WTC11 (cell line): Measurements from ENCODE around the gene GADD45B. TPM values are rescaled to one million over a fixed set of nuclear protein-coding genes. Genes with fewer than 3 reads are reported as not detected.

Experiments used
- ATAC-seq: fragments of 200-7000 bp; cut with Tn5 transposase; 2 replicates; pipeline ENCODE4 v1.10.0; 2021; ENCODE audit warnings: mild to moderate bottlenecking, moderate library complexity
- CTCF ChIA-PET: fragments of 300-600 bp; sonication (Branson Sonifier 250); formaldehyde crosslinking; loops from one replicate; lab custom pipeline; 2021; ENCODE audit warnings: antibody characterized with exemption; lab: Charles Lee
- POLR2A ChIA-PET: fragments of 350-600 bp; sonication (Branson Sonifier 250); formaldehyde crosslinking; loops from one replicate; lab custom pipeline; 2021; ENCODE audit warnings: antibody characterized with exemption; lab: Charles Lee
- DNase-seq: peaks from one replicate; pipeline ENCODE4 v3.0.0; 2021; ENCODE audit warnings: low spot score
- H3K27ac Mint-ChIP-seq: 2 replicates; pipeline ENCODE4 v1.8.0; 2021; ENCODE audit warnings: mixed read lengths
- H3K27me3 Mint-ChIP-seq: 2 replicates; pipeline ENCODE4 v1.8.0; 2021; ENCODE audit warnings: low read depth, mild to moderate bottlenecking, moderate library complexity, mixed read lengths
- H3K36me3 Mint-ChIP-seq: 2 replicates; pipeline ENCODE4 v1.8.0; 2021; ENCODE audit warnings: mixed read lengths
- H3K4me1 Mint-ChIP-seq: 2 replicates; pipeline ENCODE4 v1.8.0; 2022; ENCODE audit warnings: mixed read lengths
- H3K4me3 Mint-ChIP-seq: 2 replicates; pipeline ENCODE4 v1.8.0; 2021; ENCODE audit warnings: mild to moderate bottlenecking, moderate library complexity, mixed read lengths
- H3K9me3 Mint-ChIP-seq: 2 replicates; pipeline ENCODE4 v1.8.0; 2021; ENCODE audit warnings: mixed read lengths
- ATF2 ChIP-seq: sonication (generic); formaldehyde crosslinking; IDR thresholded peaks from 2 replicates; pipeline ENCODE4 v1.8.1; 2022; ENCODE audit warnings: low read depth, missing genetic modification reagents, borderline replicate concordance
- ATF3 ChIP-seq: sonication (generic); formaldehyde crosslinking; conservative IDR thresholded peaks from 2 replicates; pipeline ENCODE4 v1.8.1; 2022; ENCODE audit warnings: mild to moderate bottlenecking, missing genetic modification reagents
- E2F4 ChIP-seq: sonication (generic); formaldehyde crosslinking; IDR thresholded peaks from 2 replicates; pipeline ENCODE4 v1.8.1; 2022; ENCODE audit warnings: low read depth, mild to moderate bottlenecking, moderate library complexity, missing genetic modification reagents, borderline replicate concordance
- E2F5 ChIP-seq: sonication (generic); formaldehyde crosslinking; IDR thresholded peaks from 2 replicates; pipeline ENCODE4 v1.8.1; 2022; ENCODE audit warnings: mild to moderate bottlenecking, moderate library complexity, missing genetic modification reagents
- ERG ChIP-seq: fragments of 250-450 bp; sonication (Bioruptor Pico); IDR thresholded peaks from 2 replicates; pipeline ENCODE4 v1.8.0; 2021; ENCODE audit warnings: mild to moderate bottlenecking
- ESRRA ChIP-seq: sonication (generic); formaldehyde crosslinking; IDR thresholded peaks from 2 replicates; pipeline ENCODE4 v1.8.1; 2022; ENCODE audit warnings: mild to moderate bottlenecking, missing genetic modification reagents, borderline replicate concordance
- FOXJ3 ChIP-seq: sonication (generic); formaldehyde crosslinking; IDR thresholded peaks from 2 replicates; pipeline ENCODE4 v1.9.0; 2021; ENCODE audit warnings: missing genetic modification reagents, mild to moderate bottlenecking, borderline replicate concordance
- FOXP1 ChIP-seq: sonication (generic); formaldehyde crosslinking; IDR thresholded peaks from 2 replicates; pipeline ENCODE4 v1.8.0; 2022; ENCODE audit warnings: missing genetic modification reagents, mild to moderate bottlenecking, moderate library complexity, borderline replicate concordance
- GTF2I ChIP-seq: fragments of 250-450 bp; sonication (Bioruptor Pico); conservative IDR thresholded peaks from 2 replicates; pipeline ENCODE4 v1.4.0; 2021; ENCODE audit warnings: mild to moderate bottlenecking
- HMGA2 ChIP-seq: fragments of 250-450 bp; sonication (Bioruptor Pico); IDR thresholded peaks from 2 replicates; pipeline ENCODE4 v1.4.0; 2021; ENCODE audit warnings: mild to moderate bottlenecking, moderate library complexity
- IRF2 ChIP-seq: sonication (generic); formaldehyde crosslinking; IDR thresholded peaks from 2 replicates; pipeline ENCODE4 v1.8.0; 2022; ENCODE audit warnings: low read depth, missing genetic modification reagents, borderline replicate concordance
- MLX ChIP-seq: sonication (generic); formaldehyde crosslinking; IDR thresholded peaks from 2 replicates; pipeline ENCODE4 v1.8.1; 2023; ENCODE audit warnings: mild to moderate bottlenecking, missing genetic modification reagents, moderate library complexity
- MYBL2 ChIP-seq: sonication (generic); formaldehyde crosslinking; IDR thresholded peaks from 2 replicates; pipeline ENCODE4 v1.8.1; 2023; ENCODE audit warnings: mild to moderate bottlenecking, moderate library complexity, missing genetic modification reagents
- SMAD4 ChIP-seq: sonication (generic); formaldehyde crosslinking; IDR thresholded peaks from 2 replicates; pipeline ENCODE4 v1.8.0; 2022; ENCODE audit warnings: mild to moderate bottlenecking, missing genetic modification reagents
- SP1 ChIP-seq: sonication (generic); formaldehyde crosslinking; conservative IDR thresholded peaks from 2 replicates; pipeline ENCODE4 v1.8.1; 2022; ENCODE audit warnings: missing genetic modification reagents
- STAT6 ChIP-seq: sonication (generic); formaldehyde crosslinking; conservative IDR thresholded peaks from 2 replicates; pipeline ENCODE4 v1.8.1; 2023; ENCODE audit warnings: mild to moderate bottlenecking, low read depth, missing genetic modification reagents, moderate library complexity
- TEAD1 ChIP-seq: sonication (generic); formaldehyde crosslinking; IDR thresholded peaks from 2 replicates; pipeline ENCODE4 v1.8.0; 2022; ENCODE audit warnings: mild to moderate bottlenecking, missing genetic modification reagents
- TP53 ChIP-seq: sonication (generic); formaldehyde crosslinking; IDR thresholded peaks from 2 replicates; pipeline ENCODE4 v1.8.1; 2023; ENCODE audit warnings: mild to moderate bottlenecking, missing genetic modification reagents
- USF2 ChIP-seq: sonication (generic); formaldehyde crosslinking; IDR thresholded peaks from 2 replicates; pipeline ENCODE4 v1.8.1; 2023; ENCODE audit warnings: mild to moderate bottlenecking, missing genetic modification reagents, moderate library complexity
- ZNF121 ChIP-seq: sonication (generic); formaldehyde crosslinking; IDR thresholded peaks from 2 replicates; pipeline ENCODE4 v1.8.0; 2023; ENCODE audit warnings: missing genetic modification reagents
- ZNF232 ChIP-seq: sonication (generic); formaldehyde crosslinking; IDR thresholded peaks from 2 replicates; pipeline ENCODE4 v1.8.0; 2022; ENCODE audit warnings: mild to moderate bottlenecking, missing genetic modification reagents
- ZNF416 ChIP-seq: fragments of 250-450 bp; sonication (Bioruptor Pico); IDR thresholded peaks from 2 replicates; pipeline ENCODE4 v1.9.0; 2021; ENCODE audit warnings: mild to moderate bottlenecking, inconsistent platforms
- total RNA-seq: library from RNA; stranded (reverse); gene quantifications from 3 replicates; pipeline ENCODE4 v1.2.3, GENCODE V29; 2021

GADD45B gene
- total RNA-seq, 1 experiment from 2014 or later, result 17.9 TPM

GRCh38 chr19:2475018-2475701, 767 bp upstream of the GADD45B start:
- DNase-seq (peak; percentile 55), ATAC-seq (no peak; the same call in 1 of the 2 replicates)
- no peak for TF ChIP-seq MLX (CRISPR knock-in tag)
- no peak for TF ChIP-seq ATF2 (CRISPR knock-in tag)
- TF ChIP-seq ESRRA (CRISPR knock-in tag), result no peak
- 0 out of 2 replicates have a peak, but pooled peaks have one; percentile 4 for TF ChIP-seq ZNF121 (CRISPR knock-in tag)
- no peak for TF ChIP-seq ZNF416 (CRISPR knock-in tag)
- TF ChIP-seq HMGA2 (CRISPR knock-in tag), result no peak
- no peak for TF ChIP-seq IRF2 (CRISPR knock-in tag)
- TF ChIP-seq ZNF232 (CRISPR knock-in tag), result no peak
- no peak for TF ChIP-seq SP1 (CRISPR knock-in tag)
- peak; percentile 100 for TF ChIP-seq GTF2I (CRISPR knock-in tag)
- TF ChIP-seq FOXP1 (CRISPR knock-in tag), result no peak; the same call in 1 of the 2 replicates
- no peak for TF ChIP-seq ATF3 (CRISPR knock-in tag)
- TF ChIP-seq ERG (CRISPR knock-in tag), result no peak
- H3K27ac Mint-ChIP-seq, result no peak overlapping the region
- peaks cover 24% of the 10 kb centered on the region for H3K4me1 Mint-ChIP-seq
- no peaks in the 10 kb centered on the region for H3K36me3 Mint-ChIP-seq
- H3K27me3 Mint-ChIP-seq, result peaks cover 42% of the 10 kb centered on the region
- CTCF ChIA-PET, result interaction anchor here (0.5 to 6.0 kb wide), 20 partner anchors 13 to 314 kb away, joined by 3 to 114 read pairs (median 5); partner anchors contain the start of gene LMNB2
- H3K4me3 Mint-ChIP-seq, result peak overlapping the region; percentile 93
- POLR2A ChIA-PET, result interaction anchor here (0.7 to 5.0 kb wide), 25 partner anchors 11 to 425 kb away, joined by 3 to 83 read pairs (median 8); partner anchors contain the start of genes LMNB2, TIMM13 and ZNF57
- no peaks in the 10 kb centered on the region for H3K9me3 Mint-ChIP-seq

- Mint-ChIP-seq H3K9me3 (no peaks in the 10 kb centered on the region), H3K27ac (no peak overlapping the region), H3K4me3 (peak overlapping the region; percentile 93), H3K36me3 (no peaks in the 10 kb centered on the region), H3K4me1 (peaks cover 24% of the 10 kb centered on the region), H3K27me3 (peaks cover 53% of the 10 kb centered on the region)
- DNase-seq, result peak; percentile 67
- CTCF ChIA-PET, result interaction anchor here (0.6 to 6.0 kb wide), 25 partner anchors 11 to 364 kb away, joined by 3 to 114 read pairs (median 4); partner anchors contain the start of genes LMNB2 and ZNF555
- ATAC-seq, result peak; percentile 1; the same call in 1 of the 2 replicates
- POLR2A ChIA-PET, result interaction anchor here (0.6 to 5.0 kb wide), 32 partner anchors 12 to 860 kb away, joined by 3 to 83 read pairs (median 5); partner anchors contain the start of genes LMNB2, TIMM13 and ZNF57
- no peak for TF ChIP-seq E2F5 (CRISPR knock-in tag)
- TF ChIP-seq FOXP1 (CRISPR knock-in tag), result no peak
- TF ChIP-seq TP53 (CRISPR knock-in tag), result 0 out of 2 replicates have a peak, but pooled peaks have one; percentile 26
- 0 out of 2 replicates have a peak, but pooled peaks have one; percentile 50 for TF ChIP-seq STAT6
- no peak for TF ChIP-seq IRF2 (CRISPR knock-in tag)
- TF ChIP-seq USF2 (CRISPR knock-in tag), result no peak
- TF ChIP-seq E2F4 (CRISPR knock-in tag), result no peak
- 0 out of 2 replicates have a peak, but pooled peaks have one; percentile 9 for TF ChIP-seq MYBL2 (CRISPR knock-in tag)
- no peak for TF ChIP-seq FOXJ3
- no peak for TF ChIP-seq TEAD1 (CRISPR knock-in tag)
- TF ChIP-seq SMAD4 (CRISPR knock-in tag), result no peak
Observed at GRCh38 chr19:2476451-2477140, 669 bp downstream of the GADD45B start.
